H9 (cell line): ENCODE data around the gene BST2. TPM values are rescaled to one million over a fixed set of nuclear protein-coding genes. Genes with fewer than 3 reads are reported as not detected.

Source experiments
- DNase-seq: peaks from one replicate; pipeline ENCODE4 v3.0.0-alpha.2; 2017
- H2AFZ ChIP-seq: one replicate; pipeline ENCODE4 v1.6.1; 2013; ENCODE audit warnings: mild to moderate bottlenecking, low read length, control low read depth, moderate library complexity
- H2AK5ac ChIP-seq: 2 replicates; pipeline ENCODE4 v1.6.1; 2013; ENCODE audit warnings: low read length, control low read depth, mixed read lengths; ENCODE audit not compliant: insufficient read length
- H2BK120ac ChIP-seq: one replicate; pipeline ENCODE4 v1.6.1; 2013; ENCODE audit warnings: low read depth, mild to moderate bottlenecking, low read length, control low read depth, inconsistent platforms; ENCODE audit not compliant: poor library complexity, severe bottlenecking
- H2BK12ac ChIP-seq: 2 replicates; pipeline ENCODE4 v1.6.1; 2013; ENCODE audit warnings: low read length, control low read depth, mixed read lengths, low read depth; ENCODE audit not compliant: insufficient read length
- H2BK15ac ChIP-seq: 2 replicates; pipeline ENCODE4 v1.6.1; 2013; ENCODE audit warnings: low read depth, low read length, control low read depth
- H2BK20ac ChIP-seq: one replicate; pipeline ENCODE4 v1.6.1; 2013; ENCODE audit warnings: low read depth, mild to moderate bottlenecking, low read length, control low read depth, inconsistent platforms; ENCODE audit not compliant: poor library complexity, severe bottlenecking
- H2BK5ac ChIP-seq: 2 replicates; pipeline ENCODE4 v1.6.1; 2013; ENCODE audit warnings: low read length, control low read depth, mixed read lengths; ENCODE audit not compliant: insufficient read length
- H3K14ac ChIP-seq: 2 replicates; pipeline ENCODE4 v1.6.1; 2013; ENCODE audit warnings: low read length, control low read depth; ENCODE audit not compliant: insufficient read depth
- H3K18ac ChIP-seq: 2 replicates; pipeline ENCODE4 v1.6.1; 2013; ENCODE audit warnings: low read depth, mild to moderate bottlenecking, mixed read lengths, low read length, control low read depth; ENCODE audit not compliant: insufficient read length
- H3K23ac ChIP-seq: 2 replicates; pipeline ENCODE4 v1.6.1; 2013; ENCODE audit warnings: low read length, control low read depth, mixed read lengths, low read depth; ENCODE audit not compliant: insufficient read length
- H3K23me2 ChIP-seq: 2 replicates; pipeline ENCODE4 v1.6.1; 2013; ENCODE audit warnings: low read depth, mild to moderate bottlenecking, mixed read lengths, low read length, control low read depth; ENCODE audit not compliant: insufficient read length, poor library complexity, severe bottlenecking
- H3K27ac ChIP-seq: 2 replicates; pipeline ENCODE4 v1.5.1; 2013; ENCODE audit warnings: low read length, control low read depth, mixed read lengths, low read depth; ENCODE audit not compliant: insufficient read length
- H3K27me3 ChIP-seq: 2 replicates; pipeline ENCODE4 v1.6.1; 2013; ENCODE audit warnings: low read length, control low read depth, inconsistent platforms; ENCODE audit not compliant: insufficient read depth
- H3K4ac ChIP-seq: 2 replicates; pipeline ENCODE4 v1.6.1; 2013; ENCODE audit warnings: low read depth, mild to moderate bottlenecking, control low read depth, inconsistent platforms, low read length, moderate library complexity
- H3K4me1 ChIP-seq: 2 replicates; pipeline ENCODE4 v1.6.1; 2013; ENCODE audit warnings: low read length, control low read depth, inconsistent platforms; ENCODE audit not compliant: insufficient read depth
- H3K4me2 ChIP-seq: 2 replicates; pipeline ENCODE4 v1.6.1; 2013; ENCODE audit warnings: low read length, control low read depth, mixed read lengths; ENCODE audit not compliant: insufficient read length, insufficient read depth
- H3K56ac ChIP-seq: 2 replicates; pipeline ENCODE4 v1.6.1; 2013; ENCODE audit warnings: low read depth, mild to moderate bottlenecking, mixed read lengths, low read length, control low read depth; ENCODE audit not compliant: insufficient read length
- H3K79me1 ChIP-seq: 2 replicates; pipeline ENCODE4 v1.6.1; 2013; ENCODE audit warnings: low read depth, mild to moderate bottlenecking, moderate library complexity, low read length, control low read depth, inconsistent platforms; ENCODE audit not compliant: insufficient read depth, poor library complexity, severe bottlenecking
- H3K79me2 ChIP-seq: 2 replicates; pipeline ENCODE4 v1.6.1; 2013; ENCODE audit warnings: low read length, control low read depth, inconsistent platforms; ENCODE audit not compliant: insufficient read depth
- H3K9ac ChIP-seq: 2 replicates; pipeline ENCODE4 v1.6.1; 2013; ENCODE audit warnings: low read length, control low read depth, mixed read lengths; ENCODE audit not compliant: insufficient read length; ENCODE audit errors: extremely low read depth
- H3K9me3 ChIP-seq: one replicate; pipeline ENCODE4 v1.6.1; 2013; ENCODE audit warnings: low read depth, low read length, inconsistent platforms; ENCODE audit not compliant: control insufficient read depth
- H3T11ph ChIP-seq: one replicate; pipeline ENCODE4 v1.6.1; 2013; ENCODE audit warnings: mild to moderate bottlenecking, low read length, control low read depth, inconsistent platforms
- H4K20me1 ChIP-seq: one replicate; pipeline ENCODE4 v1.6.1; 2013; ENCODE audit not compliant: control insufficient read depth, insufficient read length, insufficient read depth
- H4K5ac ChIP-seq: 2 replicates; pipeline ENCODE4 v1.6.1; 2013; ENCODE audit warnings: low read depth, mild to moderate bottlenecking, mixed read lengths, low read length, control low read depth; ENCODE audit not compliant: insufficient read length
- H4K8ac ChIP-seq: replicated peaks from 2 replicates; pipeline ENCODE4 v1.6.1; 2013; ENCODE audit warnings: low read length, control low read depth, mixed read lengths, low read depth; ENCODE audit not compliant: insufficient read length
- H4K91ac ChIP-seq: 2 replicates; pipeline ENCODE4 v1.6.1; 2013; ENCODE audit warnings: low read depth, mild to moderate bottlenecking, moderate library complexity, mixed read lengths, low read length, control low read depth; ENCODE audit not compliant: insufficient read length
- H3K27ac Mint-ChIP-seq, 3 experiments: 2 replicates in 2 of 3; 3 replicates in 1 of 3; pipeline ENCODE4 v1.8.0; 2020 to 2021; ENCODE audit warnings: mixed read lengths in 3 of 3, mild to moderate bottlenecking in 1 of 3, moderate library complexity in 1 of 3
- H3K27me3 Mint-ChIP-seq: 2 replicates; pipeline ENCODE4 v1.8.0; 2021; ENCODE audit warnings: low read depth, mild to moderate bottlenecking, moderate library complexity, mixed read lengths
- H3K36me3 Mint-ChIP-seq, 3 experiments: 2 replicates in 2 of 3; 3 replicates in 1 of 3; pipeline ENCODE4 v1.8.0; 2020 to 2021; ENCODE audit warnings: low read depth in 3 of 3, mixed read lengths in 3 of 3; ENCODE audit not compliant: insufficient read depth in 1 of 3
- H3K4me1 Mint-ChIP-seq, 2 experiments: 2 replicates each; pipeline ENCODE4 v1.8.0; 2020; ENCODE audit warnings: mixed read lengths in 2 of 2
- H3K4me3 Mint-ChIP-seq, 2 experiments: 2 replicates in 1 of 2; 3 replicates in 1 of 2; pipeline ENCODE4 v1.8.0; 2020 to 2021; ENCODE audit warnings: mild to moderate bottlenecking in 2 of 2, mixed read lengths in 2 of 2, moderate library complexity in 1 of 2
- H3K9me3 Mint-ChIP-seq, 2 experiments: 2 replicates in 1 of 2; 3 replicates in 1 of 2; pipeline ENCODE4 v1.8.0; 2020; ENCODE audit warnings: mild to moderate bottlenecking in 2 of 2, mixed read lengths in 2 of 2, moderate library complexity in 1 of 2
- CTCF ChIP-seq: fragments of 200-600 bp; sonication (generic); conservative IDR thresholded peaks from 3 replicates; pipeline ENCODE4 v1.8.0; 2021; ENCODE audit warnings: antibody characterized with exemption, mild to moderate bottlenecking
- WGBS: extraction: QIAGEN DNeasy Blood & Tissue Kit; methylation state at CpG from one replicate; pipeline ENCODE4 v1.1.7; 2013; ENCODE audit warnings: missing lambda C conversion rate, low lambda C conversion rate, mixed read lengths; ENCODE audit not compliant: insufficient read length; ENCODE audit errors: extremely low coverage; 5-methylcytosine and 5-hydroxymethylcytosine counted together
- total RNA-seq: library from RNA; stranded (reverse); gene quantifications from 2 replicates; pipeline ENCODE4 v1.2.1, GENCODE V29; 2021

Gene BST2
- total RNA-seq, 1 experiment from 2014 or later = 63.3 TPM

- Mint-ChIP-seq H3K4me1 (peaks cover 32 to 48% of the 10 kb centered on the region in 2 experiments), H3K36me3 (peaks cover 2 to 32% (median 7%) of the 10 kb centered on the region in 3 experiments; a peak in 4 of 7 replicates), H3K9me3 (no peaks in the 10 kb centered on the region; a peak in 1 of 5 replicates), H3K27ac (peak overlapping the region; percentile 61 to 98 (median 82); a peak in 6 of 7 replicates), H3K4me3 (peak overlapping the region; percentile 59 to 73), H3K27me3 (peaks cover 34% of the 10 kb centered on the region)
- no peak overlapping the region for H4K91ac ChIP-seq
- H3K27ac ChIP-seq = no peak overlapping the region
- no peak overlapping the region for H2AFZ ChIP-seq
- peak overlapping the region; percentile 36 for H3K4me2 ChIP-seq
- H2BK120ac ChIP-seq = no peak overlapping the region
- WGBS = no CpG with 5 or more reads among the region's 6 CpGs
- no peak overlapping the region for H3K18ac ChIP-seq
- no peak overlapping the region for H4K5ac ChIP-seq
- H2BK5ac ChIP-seq = no peak overlapping the region
- H3K79me1 ChIP-seq = no peaks in the 10 kb centered on the region
- no peaks in the 10 kb centered on the region for H3K27me3 ChIP-seq
- H3K23ac ChIP-seq = no peak overlapping the region
- no peaks in the 10 kb centered on the region for H4K20me1 ChIP-seq
- peak; percentile 79 for DNase-seq
- no peaks in the 10 kb centered on the region for H3K79me2 ChIP-seq
- no peak overlapping the region for H3K14ac ChIP-seq
- no peak overlapping the region for H2BK12ac ChIP-seq
- no peak overlapping the region for H2BK15ac ChIP-seq
- H3K9ac ChIP-seq = no peak overlapping the region
- no peak overlapping the region for H3T11ph ChIP-seq
- H3K4ac ChIP-seq = no peak overlapping the region
- peaks cover 4% of the 10 kb centered on the region for H3K23me2 ChIP-seq
- no peak overlapping the region for H2BK20ac ChIP-seq
- no peaks in the 10 kb centered on the region; the same call in 1 of the 2 replicates for H3K4me1 ChIP-seq
- no peak for TF ChIP-seq CTCF
- H4K8ac ChIP-seq = no peak overlapping the region
- H3K56ac ChIP-seq = no peak overlapping the region
- no peak overlapping the region for H2AK5ac ChIP-seq
- H3K9me3 ChIP-seq = no peaks in the 10 kb centered on the region
Observed at GRCh38 chr19:17415121-17415520, 9.7 kb upstream of the BST2 start.
